Stimulated activated CD4-positive, alpha-beta T cell treated with anti-CD3 and anti-CD28 coated beads, Interleukin-1b, Interleukin-23, amount 100 ng/mL, for 24 hours (primary cell): ENCODE data around the gene ZNF654.
"Not testable (repeated sequence)": the region's sequence is repeated elsewhere in the genome, so short reads cannot be mapped to it uniquely, and the experiment has no call there.

Experiments
- DNase-seq, 4 experiments: peaks; one replicate each; pipeline ENCODE4 v3.0.0-alpha.2; 2020; ENCODE audit warnings: low read depth in 4 of 4, low spot score in 1 of 4

ZNF654 gene

GRCh38 chr3:88059380-88060170 is 520 bp downstream of the ZNF654 start:
- DNase-seq, result no peak

DNA sequence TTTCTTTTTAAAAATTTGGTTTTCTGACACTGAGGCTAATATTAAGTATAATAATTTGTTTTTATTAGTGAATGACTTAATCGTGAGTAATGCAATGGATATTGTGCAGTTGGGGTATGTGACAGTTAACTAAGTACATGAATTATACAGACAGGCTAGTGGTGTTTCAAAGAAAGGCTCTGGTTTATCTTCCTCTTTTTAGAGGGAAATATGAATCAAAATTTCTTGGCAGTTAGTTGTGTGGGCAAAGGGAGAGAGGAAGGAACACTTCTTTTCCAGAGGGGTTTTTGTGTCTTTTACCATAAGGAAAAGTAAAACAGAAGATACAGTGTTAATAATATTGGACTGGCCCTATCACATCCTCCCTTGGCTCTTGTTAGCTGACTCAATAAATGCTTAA is 2.7 kb downstream of the ZNF654 start:
- DNase-seq, result no peak

GRCh38 chr3:88075072-88075471 is 16.0 kb downstream of the ZNF654 start:
- DNase-seq, result no peak

- DNase-seq, result no peak
Measured at GRCh38 chr3:88075497-88075896, 16.4 kb downstream of the ZNF654 start.

DNA sequence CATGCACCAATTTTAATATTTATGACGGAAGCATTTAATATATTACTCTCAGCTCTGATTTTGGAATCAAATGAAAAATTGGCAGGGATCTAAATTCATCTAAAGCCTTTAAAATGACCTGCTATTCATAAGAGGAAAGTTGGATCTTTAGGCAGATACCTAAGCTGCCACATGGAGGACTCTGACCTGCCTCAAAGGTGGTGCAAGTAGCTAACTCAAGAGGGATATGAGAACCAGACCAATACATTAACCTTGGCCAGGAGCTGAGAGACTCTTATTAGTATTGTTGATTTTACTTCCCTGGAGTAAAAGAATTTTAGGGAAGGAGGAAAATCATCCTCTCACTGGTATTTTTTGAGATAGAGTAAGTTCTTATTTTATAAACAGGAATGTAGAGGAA is 17.7 kb downstream of the ZNF654 start:
- no peak for DNase-seq

DNA sequence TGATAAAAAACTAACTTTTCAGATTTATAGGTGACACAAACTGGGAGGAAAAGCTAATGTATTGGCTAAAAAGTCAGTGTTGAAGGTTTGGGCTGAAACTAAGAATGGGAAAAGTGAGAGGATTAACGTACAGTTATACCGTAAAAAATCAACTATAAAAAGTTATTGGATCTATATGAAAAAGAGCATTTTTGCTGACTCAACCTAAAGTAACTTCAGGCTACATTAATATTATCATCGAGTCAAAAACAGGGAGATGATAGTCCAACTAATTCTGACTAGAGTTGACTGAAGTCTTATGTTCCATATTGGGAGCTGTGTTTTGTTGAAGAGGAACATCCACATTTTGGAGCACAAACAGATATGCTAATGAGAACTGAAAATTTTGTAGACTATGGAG is 19.9 kb downstream of the ZNF654 start:
- no peak for DNase-seq

DNA sequence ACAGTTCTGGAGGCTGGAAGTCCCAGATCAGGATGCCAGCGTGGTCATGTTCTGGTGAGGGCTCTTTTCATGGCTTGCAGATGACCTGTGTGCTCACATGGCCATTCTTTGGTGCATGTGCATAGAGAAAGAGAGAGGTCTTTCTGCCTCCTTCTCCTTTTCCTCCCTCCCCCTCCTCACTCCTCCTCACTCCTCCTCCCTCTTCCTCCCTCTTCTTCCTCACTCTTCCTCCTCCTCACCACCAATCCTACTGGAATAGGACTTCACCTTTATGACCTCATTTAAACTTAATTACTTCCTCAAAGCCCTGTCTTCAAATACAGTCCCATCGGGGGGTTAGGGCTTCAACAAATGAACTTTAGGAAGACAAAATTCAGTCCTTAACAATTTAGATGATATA is 23.8 kb downstream of the ZNF654 start:
- DNase-seq, result no peak

DNA sequence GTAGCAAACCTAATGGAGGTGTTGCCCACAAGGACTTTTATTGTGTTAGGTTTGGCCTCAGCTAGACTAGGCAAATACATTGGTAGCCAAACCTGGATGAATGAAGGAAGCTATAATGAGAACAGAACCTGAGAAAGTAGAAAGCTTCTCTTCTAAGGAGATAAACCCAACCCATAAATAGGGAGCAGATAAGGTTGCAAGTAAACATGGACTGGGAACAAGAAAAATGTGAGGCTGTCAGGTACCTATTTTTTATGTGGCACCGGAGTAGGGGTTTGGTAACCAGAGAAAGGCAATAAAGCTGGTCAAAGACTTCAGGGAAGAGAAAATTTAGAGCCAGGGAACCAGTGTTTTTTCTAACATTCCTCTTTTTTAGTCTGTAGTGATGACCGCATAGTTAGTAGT is 25.0 kb downstream of the ZNF654 start:
- DNase-seq, result no peak

GRCh38 chr3:88090681-88091080 is 31.6 kb downstream of the ZNF654 start:
- no peak for DNase-seq

DNA sequence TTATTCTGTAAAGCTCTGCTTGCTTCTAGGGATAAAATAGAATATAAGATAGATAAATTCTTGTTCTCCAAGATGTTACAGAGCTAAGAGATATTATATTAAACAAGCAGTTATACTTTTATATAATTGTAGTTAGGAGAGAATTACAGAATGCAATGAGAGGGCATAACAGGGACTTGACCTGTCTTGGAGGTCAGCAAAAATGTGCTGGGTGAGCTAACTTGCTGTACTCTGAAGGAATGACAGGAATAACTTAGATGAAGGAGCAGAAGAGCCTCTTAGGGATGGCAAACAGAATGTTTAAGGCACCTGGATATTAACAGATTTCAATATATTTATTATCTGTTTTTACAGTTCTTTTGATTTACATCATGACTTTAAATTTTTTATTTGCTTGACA is 33.2 kb downstream of the ZNF654 start:
- DNase-seq, result no peak

DNA sequence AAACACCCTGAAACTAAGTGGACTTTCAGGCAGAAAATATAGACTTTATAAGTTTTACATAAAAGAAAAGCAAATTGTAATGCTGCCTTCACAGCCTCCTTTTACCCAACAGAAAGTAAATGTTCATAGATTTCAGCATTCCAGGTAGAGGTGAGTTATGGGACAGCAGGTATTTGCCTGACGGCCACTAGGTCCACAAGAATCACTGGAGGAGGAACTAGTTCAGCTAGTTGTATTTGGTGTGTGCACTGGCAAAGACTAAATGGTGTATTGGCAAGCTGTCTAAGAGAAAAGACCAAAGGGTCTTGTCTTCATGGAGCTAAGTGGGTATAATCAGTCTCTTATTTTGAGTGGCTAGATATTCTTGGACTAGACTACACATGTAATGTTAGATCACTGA is 34.2 kb downstream of the ZNF654 start:
- no peak for DNase-seq

DNA sequence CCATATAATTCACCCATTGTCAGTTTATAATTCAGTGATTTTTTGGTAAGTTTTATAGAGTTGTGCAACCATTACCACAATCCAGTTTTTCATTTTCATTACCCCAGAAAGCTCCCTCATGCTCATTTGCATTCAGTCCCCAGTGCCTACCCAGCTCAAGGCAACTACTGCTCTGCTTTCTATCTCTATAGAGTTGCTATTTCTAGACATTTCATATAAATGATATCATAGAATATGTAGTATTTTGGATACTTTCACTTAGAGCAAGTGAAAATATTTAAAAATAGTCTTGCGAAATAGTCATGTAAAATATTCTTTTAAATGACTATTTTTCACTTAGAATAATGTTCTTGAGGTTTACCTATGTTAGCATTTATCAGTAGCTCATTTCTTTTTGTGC is 42.1 kb downstream of the ZNF654 start:
- no peak for DNase-seq

DNA sequence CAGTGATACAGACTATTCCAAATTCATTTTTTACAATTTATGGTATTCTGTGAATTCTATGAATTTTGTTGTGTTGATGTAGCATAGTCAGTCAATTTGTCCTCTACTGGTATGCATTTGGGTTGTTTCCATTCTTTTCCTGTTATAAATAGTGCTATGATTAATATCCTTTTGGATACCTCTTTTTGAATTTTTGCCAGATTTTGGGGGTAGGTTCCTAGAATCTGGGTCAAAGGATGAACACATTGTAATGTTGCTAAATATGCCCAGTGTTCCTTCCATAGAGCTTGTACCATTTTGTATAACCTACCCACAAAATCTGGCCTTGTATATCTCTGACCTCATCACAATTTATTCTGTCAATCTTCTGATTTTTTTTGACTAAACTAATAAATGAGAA is 46.3 kb downstream of the ZNF654 start:
- no peak for DNase-seq

DNA sequence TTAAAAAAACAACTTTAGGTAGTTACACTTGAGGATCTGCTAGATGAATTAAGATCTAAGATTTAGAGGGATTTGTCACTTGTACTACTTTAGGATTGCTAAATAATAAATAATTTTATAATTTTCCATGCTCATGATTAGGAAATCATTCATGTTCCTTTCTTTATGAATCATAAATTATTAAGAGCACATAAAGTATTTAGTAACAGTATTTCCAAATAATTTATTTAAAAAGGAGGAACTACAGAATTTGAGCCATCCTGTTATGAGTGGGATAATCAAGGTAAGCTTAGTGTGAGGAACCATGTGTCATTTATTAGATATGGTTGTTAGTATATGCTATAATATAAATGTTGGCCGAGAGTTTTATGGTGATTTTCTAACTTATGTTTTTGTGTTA is 53.2 kb downstream of the ZNF654 start:
- no peak for DNase-seq

GRCh38 chr3:88113311-88114162 is 54.5 kb downstream of the ZNF654 start:
- DNase-seq, result peak; percentile 26 to 40 (median 30)

DNA sequence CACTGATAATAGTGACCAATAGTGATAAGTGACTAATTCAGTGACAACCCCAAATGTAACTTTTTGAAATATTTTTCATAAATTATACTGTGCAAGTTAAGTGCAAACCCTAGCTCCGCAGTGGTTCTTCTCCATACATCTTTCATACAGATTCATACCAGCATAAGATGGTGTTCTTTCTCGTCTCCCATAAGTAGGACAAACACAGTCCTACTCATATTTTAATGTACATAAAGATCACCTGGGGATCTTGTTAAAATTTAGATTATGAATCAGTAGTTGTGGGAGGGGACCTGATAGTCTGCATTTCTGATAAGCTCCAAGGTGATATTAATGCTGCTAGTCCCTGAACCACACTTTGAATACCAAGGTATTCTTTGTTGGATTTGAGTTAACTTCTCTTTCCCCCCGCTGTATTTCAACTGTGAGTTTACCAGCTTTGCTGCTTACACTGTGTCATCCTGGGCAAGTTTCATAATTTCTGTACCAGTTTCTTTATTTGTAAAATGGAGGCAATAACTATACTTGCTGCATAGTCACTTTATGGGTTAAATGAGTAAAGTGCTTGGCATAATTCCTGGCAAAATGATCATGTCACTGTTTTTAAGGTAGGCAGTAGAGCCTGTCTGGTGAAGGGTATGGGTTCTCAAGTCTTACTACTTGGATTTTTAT is 56.0 kb downstream of the ZNF654 start:
- DNase-seq, result no peak

GRCh38 chr3:88117683-88118082 is 58.6 kb downstream of the ZNF654 start:
- DNase-seq, result no peak

GRCh38 chr3:88118603-88119002 is 59.5 kb downstream of the ZNF654 start:
- not testable (repeated sequence) for DNase-seq

DNA sequence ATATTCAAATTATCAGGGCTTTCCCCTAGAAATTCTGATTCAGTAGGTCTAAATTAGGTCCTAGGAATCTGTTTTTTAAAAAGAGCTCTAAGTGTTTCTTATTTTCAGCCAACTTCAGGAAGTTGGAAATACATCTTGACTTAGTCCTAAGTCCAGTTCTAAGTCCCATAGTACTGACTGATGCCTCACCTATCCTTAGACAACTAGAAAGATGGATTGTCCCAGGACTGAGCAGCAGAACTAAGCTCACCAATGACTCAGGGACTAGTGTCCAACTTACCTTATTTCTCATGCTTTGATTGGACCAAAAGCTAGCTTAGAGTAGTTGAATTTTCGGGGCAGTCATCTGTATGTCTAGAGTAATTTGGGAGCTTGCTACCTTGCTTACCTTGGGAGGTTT is 64.5 kb downstream of the ZNF654 start:
- no peak for DNase-seq

- no peak for DNase-seq
Measured at GRCh38 chr3:88131695-88132094, 72.6 kb downstream of the ZNF654 start.

GRCh38 chr3:88132894-88133293 is 73.8 kb downstream of the ZNF654 start:
- no peak for DNase-seq

DNA sequence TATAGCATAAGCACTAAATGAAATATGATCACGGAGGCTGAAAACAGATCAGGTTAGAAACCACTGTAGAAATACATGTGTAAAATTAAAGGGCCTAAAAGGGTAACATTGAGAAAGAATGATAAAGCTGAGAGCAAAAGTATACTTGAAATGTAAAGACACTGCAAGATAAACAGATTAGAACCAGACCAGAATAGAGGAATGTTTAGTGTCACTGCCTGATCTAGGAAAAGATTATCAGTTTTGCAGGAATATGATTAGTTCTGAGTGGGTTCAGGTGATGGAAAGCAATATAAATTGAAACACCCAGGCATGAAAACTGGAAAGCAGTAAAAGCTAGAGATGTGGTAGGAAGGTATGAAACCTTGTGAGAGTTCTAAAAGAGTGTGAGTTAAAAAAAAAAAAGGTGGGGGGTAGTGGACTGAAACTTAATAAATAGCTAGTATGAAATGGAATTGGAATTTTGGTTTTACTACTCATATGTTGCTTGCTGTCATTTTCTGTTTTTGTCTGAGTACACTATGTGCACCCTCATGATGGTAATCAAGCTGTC is 74.7 kb downstream of the ZNF654 start:
- no peak for DNase-seq
